ENCODE results near the gene MAST4.

The MAST4 gene

DNA sequence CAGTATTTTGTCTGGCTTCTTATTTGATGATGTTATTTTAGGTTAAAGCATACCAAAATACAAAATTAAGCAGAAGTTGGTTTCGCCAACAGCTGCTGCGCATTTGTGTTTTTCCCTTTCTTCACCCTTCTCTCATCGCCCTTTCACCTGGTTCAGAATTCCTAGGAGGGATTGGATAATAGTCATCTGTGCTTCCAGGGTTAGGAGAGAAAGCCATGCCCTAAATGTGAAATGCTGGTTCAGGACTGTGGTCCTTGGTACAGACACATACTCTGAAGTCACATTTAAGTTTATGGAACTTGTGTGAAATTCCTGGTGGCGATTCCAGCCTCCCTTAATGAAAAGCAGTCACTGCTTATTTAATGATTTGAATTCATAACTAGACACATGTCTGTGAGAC lies 7.7 kb downstream of the MAST4 start:
- DNase-seq (ENCODE audit: low read depth): no peak

GRCh38 chr5:66606713-66607112 lies 10.5 kb downstream of the MAST4 start:
- DNase-seq (ENCODE audit: low read depth): no peak

GRCh38 chr5:66608501-66608900 lies 12.3 kb downstream of the MAST4 start:
- DNase-seq (ENCODE audit: low read depth): no peak

GRCh38 chr5:66609615-66610014 lies 13.4 kb downstream of the MAST4 start:
- no peak for DNase-seq (ENCODE audit: low read depth)

- no peak for DNase-seq (ENCODE audit: low read depth)
Observed at GRCh38 chr5:66612226-66612625, 16.0 kb downstream of the MAST4 start.

GRCh38 chr5:66615136-66615535 lies 18.9 kb downstream of the MAST4 start:
- DNase-seq (ENCODE audit: low read depth): no peak

DNA sequence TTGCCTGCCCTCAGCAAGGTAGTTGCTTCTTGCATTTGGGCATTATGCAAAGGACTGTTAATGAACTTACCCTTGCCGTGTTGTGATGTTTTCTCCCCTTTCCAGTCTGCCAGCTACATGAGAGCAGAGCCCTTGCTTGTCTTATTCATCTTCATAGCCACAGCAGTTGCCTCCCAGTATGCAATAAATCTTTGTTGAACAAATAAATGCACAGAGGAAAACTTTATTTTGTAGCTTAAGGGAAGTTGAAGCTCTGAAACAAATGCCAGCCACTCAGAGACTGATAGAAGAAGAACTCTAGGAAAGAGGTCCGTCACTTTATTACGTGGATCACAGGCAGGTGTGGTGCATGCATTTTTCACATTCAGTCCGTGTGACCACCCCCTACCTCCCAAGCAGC lies 19.7 kb downstream of the MAST4 start:
- DNase-seq (ENCODE audit: low read depth): no peak

GRCh38 chr5:66616520-66617225 lies 20.5 kb downstream of the MAST4 start:
- no peak for DNase-seq (ENCODE audit: low read depth)

DNA sequence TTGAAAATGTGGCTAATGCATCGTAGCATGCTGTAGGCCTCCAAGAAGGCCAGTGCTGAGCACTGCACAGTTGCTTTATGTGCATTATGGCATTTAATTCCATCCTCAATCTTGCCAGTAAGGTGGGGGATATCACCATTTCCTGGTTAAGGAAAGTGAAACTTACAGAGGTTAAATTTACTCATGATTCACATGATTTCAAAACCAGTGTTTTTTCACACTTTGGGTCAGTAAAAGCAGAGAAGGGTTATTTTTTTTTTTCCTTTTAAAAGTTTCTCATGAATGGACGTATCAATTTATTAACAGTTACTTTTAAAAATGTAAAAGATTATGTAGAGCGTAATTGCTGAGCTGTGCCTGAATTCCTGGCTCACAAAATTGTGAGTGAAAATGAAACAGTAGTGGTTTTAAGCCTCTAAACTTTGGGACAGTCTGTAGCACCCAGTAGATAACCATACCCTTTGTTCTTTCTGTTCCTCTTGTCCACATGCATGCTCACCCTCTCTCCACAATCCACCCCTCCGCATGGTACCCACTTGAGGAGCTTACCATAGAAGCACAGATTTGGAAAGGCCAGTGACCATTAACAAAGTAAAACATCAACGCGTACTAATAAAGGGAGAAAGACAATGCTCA lies 21.2 kb downstream of the MAST4 start:
- no peak for DNase-seq (ENCODE audit: low read depth)

GRCh38 chr5:66617991-66618768 lies 22.0 kb downstream of the MAST4 start:
- no peak for DNase-seq (ENCODE audit: low read depth)

GRCh38 chr5:66620711-66621110 lies 24.5 kb downstream of the MAST4 start:
- DNase-seq (ENCODE audit: low read depth): no peak

DNA sequence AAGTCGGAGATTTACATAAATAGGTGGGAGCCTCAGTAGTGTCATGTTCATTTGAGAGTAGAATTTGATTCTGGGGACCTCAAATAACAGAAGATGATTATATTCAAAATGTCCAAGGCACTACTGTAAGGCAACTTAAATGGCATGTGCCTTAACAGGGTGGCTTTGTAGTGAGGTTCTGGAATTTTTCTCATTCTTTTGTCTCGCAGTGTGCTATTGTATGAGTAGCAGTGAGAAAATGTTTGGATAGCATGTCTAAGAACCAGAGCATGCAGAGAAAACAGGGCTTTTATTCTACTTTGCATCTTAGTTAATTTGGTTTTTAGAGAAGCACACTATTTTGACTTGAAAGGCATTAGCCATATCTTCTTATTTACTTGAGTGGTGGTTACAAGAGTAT lies 25.0 kb downstream of the MAST4 start:
- DNase-seq (ENCODE audit: low read depth): no peak

DNA sequence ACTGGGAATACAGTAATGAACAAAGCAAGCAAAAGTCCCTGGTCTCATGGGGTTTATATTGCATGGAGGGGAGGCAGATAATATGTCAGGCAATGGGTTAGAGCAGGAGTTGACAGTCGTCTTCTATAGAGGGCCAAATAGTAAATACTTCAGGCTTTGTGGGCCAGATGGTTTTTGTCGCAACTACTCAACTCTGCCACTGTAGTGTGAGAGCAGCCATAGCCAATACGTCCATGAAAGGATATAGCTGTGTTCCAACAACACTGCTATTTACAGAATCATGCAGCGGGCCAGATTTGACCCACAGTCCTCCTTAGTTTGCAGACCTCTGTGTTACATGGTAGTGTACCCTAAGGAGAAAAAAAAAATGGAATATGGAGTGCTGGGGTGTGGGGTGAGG lies 25.5 kb downstream of the MAST4 start:
- DNase-seq (ENCODE audit: low read depth): no peak

- DNase-seq (ENCODE audit: low read depth): no peak
Observed at GRCh38 chr5:66628561-66628960, 32.4 kb downstream of the MAST4 start.

DNA sequence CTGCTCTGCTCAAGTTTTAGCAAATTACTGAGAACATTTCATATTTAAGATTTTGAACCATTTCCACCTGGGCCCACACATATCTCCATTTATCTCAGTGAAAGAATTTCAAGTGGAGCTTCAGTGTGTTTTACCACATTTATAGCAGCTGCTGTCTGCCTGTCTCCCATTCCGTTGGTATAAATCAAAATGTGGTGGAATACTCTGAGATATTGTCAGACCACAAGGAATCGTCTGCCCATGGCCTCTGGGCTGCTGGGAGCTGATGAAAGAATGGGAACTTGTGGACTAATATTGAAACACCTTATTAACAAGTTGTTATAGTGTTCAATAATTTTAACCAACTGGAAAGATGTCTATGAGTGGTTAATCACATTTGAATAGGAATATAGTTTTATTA lies 33.3 kb downstream of the MAST4 start:
- peak; percentile 11 for DNase-seq (ENCODE audit: low read depth)

DNA sequence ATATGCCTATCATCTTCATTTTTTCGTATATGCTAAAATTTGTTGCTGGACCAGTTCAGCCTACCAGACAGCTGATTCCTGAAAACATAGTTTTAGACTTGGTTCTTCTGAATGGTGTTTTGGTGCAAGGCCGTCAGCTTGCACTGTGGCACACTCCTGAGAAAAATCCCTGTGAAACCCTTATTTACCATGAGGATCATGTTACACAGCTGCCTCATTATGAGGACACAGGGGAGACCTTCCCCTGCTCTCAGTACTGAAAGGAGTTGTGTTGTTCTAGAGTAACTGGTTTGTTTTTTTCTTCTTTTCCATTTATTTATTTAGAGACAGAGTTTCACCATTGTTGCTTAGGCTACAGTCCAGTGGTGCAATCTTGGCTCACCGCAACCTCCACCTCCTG lies 37.6 kb downstream of the MAST4 start:
- DNase-seq (ENCODE audit: low read depth): no peak

GRCh38 chr5:66634601-66635000 lies 38.4 kb downstream of the MAST4 start:
- DNase-seq (ENCODE audit: low read depth): no peak

DNA sequence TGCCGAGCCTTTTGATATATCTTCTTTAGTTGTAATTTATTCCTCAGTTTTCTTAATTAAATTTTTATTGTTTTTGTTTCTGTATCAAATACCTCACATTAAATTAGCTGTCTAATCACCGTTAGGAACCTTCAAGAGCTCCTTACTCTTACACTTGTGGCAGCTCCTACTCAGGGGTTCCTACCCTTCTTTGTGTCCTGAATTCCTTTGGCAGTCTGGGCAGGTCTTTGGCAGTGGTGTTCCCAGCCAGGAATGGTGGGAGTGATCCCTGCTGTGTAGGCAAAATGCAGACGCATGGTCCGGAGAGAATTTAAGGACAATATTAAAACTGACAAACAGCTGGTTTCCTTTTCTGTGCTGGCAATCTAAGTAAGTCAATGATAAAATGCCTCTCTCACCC lies 41.8 kb downstream of the MAST4 start:
- no peak for DNase-seq (ENCODE audit: low read depth)

GRCh38 chr5:66639037-66639436 lies 42.8 kb downstream of the MAST4 start:
- no peak for DNase-seq (ENCODE audit: low read depth)

- DNase-seq (ENCODE audit: low read depth): no peak
Observed at GRCh38 chr5:66642538-66642937, 46.3 kb downstream of the MAST4 start.

- no peak for DNase-seq (ENCODE audit: low read depth)
Observed at GRCh38 chr5:66643387-66643786, 47.2 kb downstream of the MAST4 start.

- no peak for DNase-seq (ENCODE audit: low read depth)
Observed at GRCh38 chr5:66644111-66644510, 47.9 kb downstream of the MAST4 start.

GRCh38 chr5:66645039-66645438 lies 48.8 kb downstream of the MAST4 start:
- DNase-seq (ENCODE audit: low read depth): no peak

Data from amniotic epithelial cell (primary cell).